Transverse colon (tissue), 4 donors: ENCODE results near the gene BCORL1. TPM values are rescaled to one million over a fixed set of nuclear protein-coding genes. Genes with fewer than 3 reads are reported as not detected.

Experiments
- DNase-seq: peaks from one replicate; pipeline ENCODE4 v3.0.0-alpha.2; 2019
- H3K27ac ChIP-seq, 4 donors: fragments of 200-600 bp; sonication (generic); 2 replicates each; pipeline ENCODE4 v1.5.1; 2016 to 2018; ENCODE audit warnings: inconsistent platforms in 4 of 4
- H3K27me3 ChIP-seq: fragments of 200-600 bp; sonication (generic); 2 replicates; pipeline ENCODE4 v1.5.1; 2017; ENCODE audit warnings: inconsistent platforms
- H3K36me3 ChIP-seq, 4 donors: fragments of 200-600 bp; sonication (generic); 2 replicates each; pipeline ENCODE4 v1.5.1; 2017 to 2019; ENCODE audit warnings: inconsistent platforms in 4 of 4
- H3K4me1 ChIP-seq, 4 donors: fragments of 200-600 bp; sonication (generic); 2 replicates each; pipeline ENCODE4 v1.5.1; 2017 to 2020; ENCODE audit warnings: inconsistent platforms in 4 of 4
- H3K4me3 ChIP-seq, 4 donors: fragments of 200-600 bp; sonication (generic); 1 replicate in 1 of 4; 2 replicates in 3 of 4; pipeline versions ENCODE4 v1.5.1 to v1.6.1; 2017 to 2019; ENCODE audit warnings: inconsistent platforms in 4 of 4
- H3K9me3 ChIP-seq, 2 donors: fragments of 200-600 bp; sonication (generic); 2 replicates each; pipeline ENCODE4 v1.5.1; 2017 to 2019; ENCODE audit warnings: inconsistent platforms in 2 of 2
- CTCF ChIP-seq, 5 experiments: fragments of 200-600 bp in 3 of 5; fragments of 450-650 bp in 2 of 5; sonication (generic) in 3 of 5; IDR thresholded peaks; 1 replicate in 2 of 5; 2 replicates in 3 of 5; pipeline ENCODE4 v1.5.1; 2016 to 2017; ENCODE audit warnings: antibody characterized with exemption in 5 of 5, inconsistent platforms in 3 of 5, mild to moderate bottlenecking in 2 of 5, moderate library complexity in 1 of 5
- EP300 ChIP-seq: sonication (generic); formaldehyde crosslinking; IDR thresholded peaks from one replicate; pipeline ENCODE4 v1.6.1; 2017; ENCODE audit warnings: antibody characterized with exemption, low read depth
- POLR2A ChIP-seq: fragments of 450-650 bp; IDR thresholded peaks from one replicate; pipeline ENCODE4 v1.6.1; 2016; ENCODE audit warnings: antibody characterized with exemption, mild to moderate bottlenecking, moderate library complexity
- POLR2AphosphoS5 ChIP-seq, 3 donors: sonication (generic); formaldehyde crosslinking; IDR thresholded peaks; one replicate each; pipeline ENCODE4 v1.6.1; 2016; ENCODE audit warnings: antibody characterized with exemption in 3 of 3
- WGBS, 2 donors: methylation state at CpG; one replicate each; pipeline ENCODE4 v1.1.5; 2018; ENCODE audit warnings: low coverage in 1 of 2; 5-methylcytosine and 5-hydroxymethylcytosine counted together
- in situ Hi-C, 4 donors: fragments of 200-750 bp; cut with MboI; loops; one replicate each; pipeline versions ENCODE4 v1.15.0 to v1.15.1; 2017; ENCODE audit warnings: low sequenced_read_pairs in 3 of 4, low pct_ligation_motif_present in 1 of 4, low pct_unique_long_range_greater_than_20kb in 1 of 4
- intact Hi-C: fragments of 100-400 bp; cut with DNase I; formaldehyde crosslinking; loops from one replicate; pipeline ENCODE4 v1.15.1; 2023; ENCODE audit warnings: low total_unique reads
- total RNA-seq, 4 donors: library from RNA; depleted of rRNA; stranded (reverse); fragments of >200 nt; gene quantifications; one replicate each; pipeline ENCODE4 v1.1.0, GENCODE V29; 2016

Gene BCORL1
- total RNA-seq, 4 donors from 2014 or later: 5.6 to 11.6 (median 8.0) TPM

GRCh38 chrX:130001893-130002292 lies 19.5 kb downstream of the BCORL1 start:
- DNase-seq: no peak
- Histone ChIP-seq H3K27me3 (no peaks in the 10 kb centered on the region), H3K9me3 (no peaks in the 10 kb centered on the region), H3K4me1 (no peaks in the 10 kb centered on the region), H3K4me3 (no peak overlapping the region), H3K36me3 (no peaks in the 10 kb centered on the region), H3K27ac (no peak overlapping the region)
- WGBS, 2 donors: 87% methylated on average over 6 of the region's 6 CpGs; no CpG with 5 or more reads in 1 of the 2 donors
- TF ChIP-seq EP300: no peak
- no peak for TF ChIP-seq CTCF (IDR thresholded peaks at IDR 0.05)
- TF ChIP-seq POLR2AphosphoS5 (IDR thresholded peaks at IDR 0.05): no peak
- TF ChIP-seq POLR2A: no peak
- intact Hi-C loops: no loop called here
- in situ Hi-C loops: no loop called here

GRCh38 chrX:130002541-130002940 lies 20.1 kb downstream of the BCORL1 start:
- in situ Hi-C loops (no loop called here), intact Hi-C loops (no loop called here)
- WGBS, 2 donors: 72% methylated on average over 1 of the region's 1 CpG; no CpG with 5 or more reads in 1 of the 2 donors

GRCh38 chrX:130005089-130005807 lies 22.8 kb downstream of the BCORL1 start:
- in situ Hi-C loops: no loop called here
- WGBS, 2 donors: 82% methylated on average over 13 of the region's 13 CpGs; no CpG with 5 or more reads in 1 of the 2 donors

More at GRCh38 chrX:130002541-130002940, 20.1 kb downstream of the BCORL1 start:
- H3K4me3 ChIP-seq: no peak overlapping the region
- no peaks in the 10 kb centered on the region for H3K36me3 ChIP-seq
- no peaks in the 10 kb centered on the region for H3K4me1 ChIP-seq
- no peak for TF ChIP-seq CTCF (IDR thresholded peaks at IDR 0.05)
- TF ChIP-seq POLR2A: no peak
- no peak for TF ChIP-seq POLR2AphosphoS5 (IDR thresholded peaks at IDR 0.05)
- no peak for TF ChIP-seq EP300
- no peak overlapping the region for H3K27ac ChIP-seq
- H3K9me3 ChIP-seq: no peaks in the 10 kb centered on the region
- DNase-seq: no peak
- H3K27me3 ChIP-seq: no peaks in the 10 kb centered on the region

DNA sequence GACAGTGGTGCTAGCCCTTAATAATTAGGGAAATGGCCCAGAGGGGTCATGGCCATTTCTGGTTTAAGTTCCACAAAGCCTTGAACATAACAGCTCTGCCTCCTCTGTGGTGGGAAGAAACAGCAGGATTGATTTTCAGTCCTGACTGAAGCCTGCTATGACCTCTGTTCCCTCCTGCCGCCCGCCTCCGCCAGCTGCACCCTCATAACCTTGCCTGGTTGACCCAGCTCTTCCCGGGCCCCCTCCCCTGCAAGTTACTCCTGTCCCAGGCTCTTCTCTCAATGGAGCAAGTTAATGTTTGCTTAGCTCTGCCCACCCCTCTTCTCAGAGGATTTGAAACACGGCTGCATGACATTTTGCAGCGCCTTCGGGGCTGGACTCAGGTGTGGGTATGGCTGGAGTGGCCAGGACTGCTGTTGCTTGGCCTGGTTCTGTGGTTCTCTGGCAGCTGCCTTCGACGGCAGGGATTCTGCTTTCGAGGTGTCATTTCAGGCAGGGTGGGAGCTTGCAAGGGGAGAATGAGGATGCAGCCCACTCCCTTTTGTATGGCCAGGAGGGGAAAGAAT lies 27.3 kb downstream of the BCORL1 start:
- H3K9me3 ChIP-seq: no peaks in the 10 kb centered on the region
- no peak for DNase-seq
- in situ Hi-C loops: no loop called here
- H3K27ac ChIP-seq: no peak overlapping the region
- intact Hi-C loops: no loop called here
- TF ChIP-seq CTCF (IDR thresholded peaks at IDR 0.05) (no peak), EP300 (no peak), POLR2AphosphoS5 (IDR thresholded peaks at IDR 0.05) (no peak), POLR2A (no peak)
- no peaks in the 10 kb centered on the region for H3K36me3 ChIP-seq
- no peak overlapping the region for H3K4me3 ChIP-seq
- WGBS, 2 donors: 83 to 100% methylated on average over 3 to 10 of the region's 10 CpGs
- no peaks in the 10 kb centered on the region for H3K27me3 ChIP-seq
- no peaks in the 10 kb centered on the region for H3K4me1 ChIP-seq

More at GRCh38 chrX:130005089-130005807, 22.8 kb downstream of the BCORL1 start:
- Histone ChIP-seq H3K36me3 (no peaks in the 10 kb centered on the region), H3K4me1 (no peaks in the 10 kb centered on the region), H3K27ac (no peak overlapping the region), H3K4me3 (no peak overlapping the region), H3K27me3 (no peaks in the 10 kb centered on the region), H3K9me3 (no peaks in the 10 kb centered on the region)
- intact Hi-C loops: no loop called here
- no peak for TF ChIP-seq POLR2AphosphoS5 (IDR thresholded peaks at IDR 0.05)
- no peak for DNase-seq
